A549 (cell line): ENCODE results near the gene RAB18. TPM values are rescaled to one million over a fixed set of nuclear protein-coding genes. Genes with fewer than 3 reads are reported as not detected.

ENCODE experiments used
- ATAC-seq, 2 experiments: fragments of 200-7000 bp in 1 of 2; fragments of >200 bp in 1 of 2; cut with Nextera tagmentation in 1 of 2; cut with Tn5 transposase in 1 of 2; 3 replicates each; pipeline versions ENCODE4 v1.8.0 to v1.9.1; 2018 to 2020; ENCODE audit warnings: mild to moderate bottlenecking in 1 of 2, moderate library complexity in 1 of 2
- CTCF ChIA-PET: fragments of 300-600 bp; sonication (Branson Sonifier 250); formaldehyde crosslinking; extraction: SDS; loops from one replicate; lab custom pipeline; 2021; ENCODE audit warnings: antibody characterized with exemption, inconsistent platforms; lab: Yijun Ruan, JAX
- POLR2A ChIA-PET: fragments of 350-600 bp; formaldehyde crosslinking; extraction: SDS; loops from one replicate; lab custom pipeline; 2021; ENCODE audit warnings: antibody characterized with exemption, inconsistent platforms; lab: Yijun Ruan, JAX
- DNase-seq, 2 experiments: peaks; one replicate each; pipeline versions ENCODE4 v3.0.0 to v3.0.0-alpha.2; 2011 to 2016; ENCODE audit warnings: low read depth in 1 of 2, low spot score in 1 of 2
- FAIRE-seq: peaks from 2 replicates; lab custom pipeline; 2011; peaks lifted over from hg19 to GRCh38; lab: Jason Lieb, UNC
- H3K27ac ChIP-seq, 2 experiments: fragments of >200 bp; sonication (Bioruptor Twin); formaldehyde crosslinking; 3 replicates each; pipeline ENCODE4 v1.5.1; 2016 to 2017
- H3K4me1 ChIP-seq: fragments of >200 bp; sonication (Bioruptor Twin); formaldehyde crosslinking; 3 replicates; pipeline ENCODE4 v1.6.1; 2016
- H3K4me2 ChIP-seq: fragments of >200 bp; sonication (Bioruptor Twin); formaldehyde crosslinking; 3 replicates; pipeline ENCODE4 v1.6.1; 2016
- H3K4me3 ChIP-seq: fragments of >200 bp; sonication (Bioruptor Twin); formaldehyde crosslinking; 3 replicates; pipeline ENCODE4 v1.5.1; 2016
- H3K9me3 ChIP-seq: fragments of >200 bp; sonication (Bioruptor Twin); formaldehyde crosslinking; 3 replicates; pipeline ENCODE4 v1.6.1; 2016
- BCL3 ChIP-seq: fragments of >200 bp; sonication (Bioruptor Twin); formaldehyde crosslinking; IDR thresholded peaks from 3 replicates; pipeline ENCODE4 v1.6.1; 2016
- CBX2 ChIP-seq: fragments of 200-600 bp; sonication (generic); IDR thresholded peaks from 2 replicates; pipeline ENCODE4 v1.6.1; 2016; ENCODE audit warnings: low read depth, mild to moderate bottlenecking, borderline replicate concordance
- CEBPB ChIP-seq, 2 experiments: fragments of >200 bp in 1 of 2; sonication (Bioruptor Twin) in 1 of 2; formaldehyde crosslinking in 1 of 2; IDR thresholded peaks; 2 replicates each; pipeline ENCODE4 v1.6.1; 2012 to 2016
- CHD4 ChIP-seq: fragments of 200-600 bp; sonication (generic); IDR thresholded peaks from 2 replicates; pipeline ENCODE4 v1.6.1; 2016; ENCODE audit warnings: antibody characterized with exemption, mild to moderate bottlenecking, borderline replicate concordance
- EP300 ChIP-seq, 2 experiments: fragments of >200 bp; sonication (Bioruptor Twin); formaldehyde crosslinking; IDR thresholded peaks; 2 replicates in 1 of 2; 3 replicates in 1 of 2; pipeline ENCODE4 v1.6.1; 2016 to 2017
- ESRRA ChIP-seq: fragments of 150-350 bp; IDR thresholded peaks from 2 replicates; pipeline ENCODE4 v1.6.1; 2014; ENCODE audit warnings: mild to moderate bottlenecking, low read length, borderline replicate concordance
- FOSB ChIP-seq: fragments of 250-450 bp; sonication (Bioruptor Pico); IDR thresholded peaks from 2 replicates; pipeline ENCODE4 v1.5.0; 2020; ENCODE audit warnings: mild to moderate bottlenecking, moderate library complexity
- FOSL2 ChIP-seq, 2 experiments: fragments of 450-650 bp in 1 of 2; fragments of >200 bp in 1 of 2; sonication (Bioruptor Twin) in 1 of 2; formaldehyde crosslinking; IDR thresholded peaks; 2 replicates each; pipeline versions ENCODE4 v1.5.0 to v1.6.1; 2016 to 2020; ENCODE audit warnings: mild to moderate bottlenecking in 1 of 2, moderate library complexity in 1 of 2
- FOXS1 ChIP-seq: fragments of 250-450 bp; sonication (Bioruptor Pico); IDR thresholded peaks from 2 replicates; pipeline ENCODE4 v1.5.0; 2020; ENCODE audit warnings: mild to moderate bottlenecking, moderate library complexity
- HEYL ChIP-seq: fragments of 250-450 bp; sonication (Bioruptor Pico); IDR thresholded peaks from 2 replicates; pipeline ENCODE4 v1.8.0; 2021; ENCODE audit warnings: mild to moderate bottlenecking, moderate library complexity
- HMGXB4 ChIP-seq: fragments of 250-450 bp; sonication (Bioruptor Pico); IDR thresholded peaks from 2 replicates; pipeline ENCODE4 v1.5.0; 2021; ENCODE audit warnings: mild to moderate bottlenecking, moderate library complexity, borderline replicate concordance
- HOXA7 ChIP-seq: fragments of 250-450 bp; sonication (Bioruptor Pico); IDR thresholded peaks from 2 replicates; pipeline ENCODE4 v1.5.0; 2020; ENCODE audit warnings: mild to moderate bottlenecking, moderate library complexity
- HOXB5 ChIP-seq: fragments of 250-450 bp; sonication (Bioruptor Pico); IDR thresholded peaks from 2 replicates; pipeline ENCODE4 v1.5.0; 2020; ENCODE audit warnings: mild to moderate bottlenecking, moderate library complexity
- JUN ChIP-seq, 2 experiments: fragments of >200 bp; sonication (Bioruptor Twin); formaldehyde crosslinking; IDR thresholded peaks; 2 replicates in 1 of 2; 3 replicates in 1 of 2; pipeline ENCODE4 v1.6.1; 2016 to 2017
- JUNB ChIP-seq: fragments of >200 bp; sonication (Bioruptor Twin); formaldehyde crosslinking; IDR thresholded peaks from 2 replicates; pipeline ENCODE4 v1.6.1; 2016
- KDM1A ChIP-seq: fragments of 200-600 bp; sonication (generic); IDR thresholded peaks from 2 replicates; pipeline ENCODE4 v1.6.1; 2016; ENCODE audit warnings: low read depth, mild to moderate bottlenecking
- KDM5A ChIP-seq: fragments of 200-600 bp; sonication (generic); IDR thresholded peaks from 2 replicates; pipeline ENCODE4 v1.6.1; 2016; ENCODE audit warnings: antibody characterized with exemption, mild to moderate bottlenecking
- MAFK ChIP-seq: fragments of 450-650 bp; IDR thresholded peaks from 2 replicates; pipeline ENCODE4 v1.6.1; 2014; ENCODE audit not compliant: partially characterized antibody
- NFE2L2 ChIP-seq: fragments of 150-350 bp; conservative IDR thresholded peaks from 2 replicates; pipeline ENCODE4 v1.6.1; 2014; ENCODE audit warnings: low read length
- RAD21 ChIP-seq, 2 experiments: fragments of >200 bp in 1 of 2; sonication (Bioruptor Twin) in 1 of 2; formaldehyde crosslinking in 1 of 2; IDR thresholded peaks in 1 of 2; conservative IDR thresholded peaks in 1 of 2; 2 replicates in 1 of 2; 3 replicates in 1 of 2; pipeline ENCODE4 v1.6.1; 2012 to 2018; ENCODE audit warnings: inconsistent platforms in 1 of 2
- RARB ChIP-seq: fragments of 250-450 bp; sonication (Bioruptor Pico); IDR thresholded peaks from 2 replicates; pipeline ENCODE4 v1.8.0; 2021; ENCODE audit warnings: mild to moderate bottlenecking, moderate library complexity
- RFX5 ChIP-seq: fragments of 450-650 bp; IDR thresholded peaks from 2 replicates; pipeline ENCODE4 v1.7.1; 2014; ENCODE audit warnings: antibody characterized with exemption, mild to moderate bottlenecking, moderate library complexity
- RNF2 ChIP-seq: fragments of 200-600 bp; sonication (generic); IDR thresholded peaks from 2 replicates; pipeline ENCODE4 v1.6.1; 2016; ENCODE audit warnings: low read depth, mild to moderate bottlenecking, antibody characterized with exemption, moderate library complexity, borderline replicate concordance
- SMC3 ChIP-seq: fragments of >200 bp; sonication (Bioruptor Twin); formaldehyde crosslinking; IDR thresholded peaks from 3 replicates; pipeline ENCODE4 v1.6.1; 2018; ENCODE audit warnings: inconsistent platforms
- TFCP2L1 ChIP-seq: fragments of 250-450 bp; sonication (Bioruptor Pico); IDR thresholded peaks from 2 replicates; pipeline ENCODE4 v1.5.0; 2021; ENCODE audit warnings: mild to moderate bottlenecking
- ZC3H11A ChIP-seq: fragments of 450-650 bp; IDR thresholded peaks from 2 replicates; pipeline ENCODE4 v1.6.1; 2014; ENCODE audit warnings: antibody characterized with exemption, mild to moderate bottlenecking
- ZNF302 ChIP-seq: fragments of 250-450 bp; sonication (Bioruptor Pico); IDR thresholded peaks from 2 replicates; pipeline ENCODE4 v1.9.0; 2021; ENCODE audit warnings: inconsistent platforms, mild to moderate bottlenecking, moderate library complexity
- WGBS: methylation state at CpG from one replicate; pipeline ENCODE4 v1.1.6; 2017; ENCODE audit errors: missing lambda C conversion rate; 5-methylcytosine and 5-hydroxymethylcytosine counted together
- polyA plus RNA-seq, 4 experiments: library from polyadenylated mRNA; depleted of rRNA in 3 of 4; stranded (reverse); fragments of >200 nt; fragmentation: RNase III in 1 of 4; extraction: RNeasy Plus Mini Kit Qiagen cat#74134 plus additional on column Dnase treatment in 1 of 4; gene quantifications; 2 replicates in 3 of 4; 3 replicates in 1 of 4; pipeline ENCODE4 v1.2.3, GENCODE V29; 2011 to 2017
- TF ChIP-seq, protein P1 (sequence below): fragments of 450-650 bp; IDR thresholded peaks from 2 replicates; pipeline ENCODE4 v1.6.1; 2014; ENCODE audit warnings: antibody characterized with exemption
- TF ChIP-seq, protein P2 (sequence below): fragments of 150-350 bp; IDR thresholded peaks from 2 replicates; pipeline ENCODE4 v1.6.1; 2014; ENCODE audit warnings: low read depth, mild to moderate bottlenecking, low read length

The RAB18 gene
- polyA plus RNA-seq, 2 of the 4 experiments (the other 2 are of a cell fraction), result 81.4 to 131 TPM

GRCh38 chr10:27461312-27461711 is 42.8 kb upstream of the RAB18 start:
- Histone ChIP-seq H3K4me3 (no peak overlapping the region), H3K9me3 (no peaks in the 10 kb centered on the region), H3K27ac (no peak overlapping the region), H3K4me1 (no peaks in the 10 kb centered on the region), H3K4me2 (no peak overlapping the region)
- ChIA-PET POLR2A (no interaction called here), CTCF (interaction anchor here (1.1 kb wide), 1 partner anchor 10 kb away, joined by 3 read pairs; no protein-coding TSS in a partner anchor)
- no peak for FAIRE-seq
- TF ChIP-seq ZC3H11A (no peak), FOSL2 (IDR thresholded peaks at IDR 0.05) (no peak), FOSL2 (CRISPR knock-in tag; IDR thresholded peaks at IDR 0.05) (no peak), NFE2L2 (no peak)
- 55% methylated on average over 1 of the region's 1 CpG for WGBS
- no peak for DNase-seq
- ATAC-seq, result no peak

GRCh38 chr10:27463961-27464360 is 40.1 kb upstream of the RAB18 start:
- Histone ChIP-seq H3K9me3 (no peaks in the 10 kb centered on the region), H3K27ac (no peak overlapping the region), H3K4me3 (no peak overlapping the region), H3K4me2 (no peak overlapping the region), H3K4me1 (no peaks in the 10 kb centered on the region)
- ChIA-PET POLR2A (no interaction called here), CTCF (interaction anchor here (1.2 kb wide), 1 partner anchor 8 kb away, joined by 3 read pairs; no protein-coding TSS in a partner anchor)
- WGBS, result 20% methylated on average over 2 of the region's 2 CpGs
- no peak for TF ChIP-seq HOXA7 (CRISPR knock-in tag)
- no peak for TF ChIP-seq FOSB
- no peak for TF ChIP-seq MAFK
- no peak for TF ChIP-seq BCL3
- no peak for TF ChIP-seq RFX5
- no peak for TF ChIP-seq KDM1A
- no peak for TF ChIP-seq JUN (IDR thresholded peaks at IDR 0.05)
- no peak for TF ChIP-seq ZC3H11A
- no peak for TF ChIP-seq FOXS1 (CRISPR knock-in tag)
- TF ChIP-seq TFCP2L1 (CRISPR knock-in tag), result no peak
- TF ChIP-seq CEBPB (IDR thresholded peaks at IDR 0.05), result no peak
- no peak for TF ChIP-seq EP300 (IDR thresholded peaks at IDR 0.05)
- TF ChIP-seq HOXB5 (CRISPR knock-in tag), result no peak
- no peak for TF ChIP-seq KDM5A
- TF ChIP-seq ZNF302 (CRISPR knock-in tag), result no peak
- TF ChIP-seq SMC3, result no peak
- no peak for TF ChIP-seq ESRRA
- TF ChIP-seq RARB, result no peak
- TF ChIP-seq, protein P1, sequence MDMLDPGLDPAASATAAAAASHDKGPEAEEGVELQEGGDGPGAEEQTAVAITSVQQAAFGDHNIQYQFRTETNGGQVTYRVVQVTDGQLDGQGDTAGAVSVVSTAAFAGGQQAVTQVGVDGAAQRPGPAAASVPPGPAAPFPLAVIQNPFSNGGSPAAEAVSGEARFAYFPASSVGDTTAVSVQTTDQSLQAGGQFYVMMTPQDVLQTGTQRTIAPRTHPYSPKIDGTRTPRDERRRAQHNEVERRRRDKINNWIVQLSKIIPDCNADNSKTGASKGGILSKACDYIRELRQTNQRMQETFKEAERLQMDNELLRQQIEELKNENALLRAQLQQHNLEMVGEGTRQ, result no peak
- TF ChIP-seq HEYL, result no peak
- ATAC-seq (no peak), DNase-seq (no peak), FAIRE-seq (no peak)

- no peak for ATAC-seq
- POLR2A ChIA-PET, result no interaction called here
- Histone ChIP-seq H3K4me2 (no peak overlapping the region), H3K9me3 (no peaks in the 10 kb centered on the region), H3K27ac (no peak overlapping the region), H3K4me1 (no peaks in the 10 kb centered on the region), H3K4me3 (no peak overlapping the region)
- 47% methylated on average over 3 of the region's 3 CpGs for WGBS
- no peak for DNase-seq
- FAIRE-seq, result no peak
- CTCF ChIA-PET, result interaction anchor here (1.2 kb wide), 1 partner anchor 9 kb away, joined by 3 read pairs; no protein-coding TSS in a partner anchor
- no peak for TF ChIP-seq HMGXB4 (CRISPR knock-in tag)
- no peak for TF ChIP-seq RAD21 (conservative IDR thresholded peaks at IDR 0.05 in 1 of 2, IDR thresholded peaks at IDR 0.05 in 1 of 2)
- TF ChIP-seq CBX2, result no peak
- TF ChIP-seq RNF2, result no peak
- TF ChIP-seq, protein P2, sequence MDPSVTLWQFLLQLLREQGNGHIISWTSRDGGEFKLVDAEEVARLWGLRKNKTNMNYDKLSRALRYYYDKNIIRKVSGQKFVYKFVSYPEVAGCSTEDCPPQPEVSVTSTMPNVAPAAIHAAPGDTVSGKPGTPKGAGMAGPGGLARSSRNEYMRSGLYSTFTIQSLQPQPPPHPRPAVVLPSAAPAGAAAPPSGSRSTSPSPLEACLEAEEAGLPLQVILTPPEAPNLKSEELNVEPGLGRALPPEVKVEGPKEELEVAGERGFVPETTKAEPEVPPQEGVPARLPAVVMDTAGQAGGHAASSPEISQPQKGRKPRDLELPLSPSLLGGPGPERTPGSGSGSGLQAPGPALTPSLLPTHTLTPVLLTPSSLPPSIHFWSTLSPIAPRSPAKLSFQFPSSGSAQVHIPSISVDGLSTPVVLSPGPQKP, result no peak
- no peak for TF ChIP-seq NFE2L2
- TF ChIP-seq ZNF302 (CRISPR knock-in tag), result no peak
- TF ChIP-seq JUNB, result no peak
- no peak for TF ChIP-seq CHD4
- no peak for TF ChIP-seq HEYL
- TF ChIP-seq RFX5, result no peak
- TF ChIP-seq MAFK, result no peak
These were observed 39.1 kb upstream of the RAB18 start for GRCh38 chr10:27464993-27465392.
